Adrenal gland (tissue), 12 donors: ENCODE measurements around the gene ARMC9. TPM values are rescaled to one million over a fixed set of nuclear protein-coding genes. Genes with fewer than 3 reads are reported as not detected.
A peak's percentile ranks its signal among the peaks of the same experiment; 100 is the strongest.

ENCODE experiments used
- DNase-seq, 7 donors: peaks; one replicate each; pipeline ENCODE4 v3.0.0-alpha.2; 2019 to 2020
- H3K27ac ChIP-seq, 5 donors: fragments of 200-600 bp; sonication (generic) in 4 of 5; 1 replicate in 3 of 5; 2 replicates in 2 of 5; pipeline versions ENCODE4 v1.5.1 to v1.8.0; 2016 to 2020; ENCODE audit warnings: mild to moderate bottlenecking in 1 of 5
- H3K27me3 ChIP-seq: fragments of 200-600 bp; 2 replicates; pipeline ENCODE4 v1.8.0; 2021
- H3K36me3 ChIP-seq, 2 donors: fragments of 200-600 bp; replicated peaks in 1 of 2; 1 replicate in 1 of 2; 2 replicates in 1 of 2; pipeline versions ENCODE4 v1.5.1 to v1.8.0; 2018 to 2022
- H3K4me1 ChIP-seq, 2 donors: fragments of 200-600 bp; replicated peaks in 1 of 2; 1 replicate in 1 of 2; 2 replicates in 1 of 2; pipeline versions ENCODE4 v1.5.1 to v1.8.0; 2018 to 2021
- H3K4me3 ChIP-seq, 4 donors: fragments of 200-600 bp; sonication (generic) in 3 of 4; one replicate each; pipeline ENCODE4 v1.5.1; 2016 to 2018
- H3K9me3 ChIP-seq, 3 donors: fragments of 200-600 bp; sonication (generic) in 1 of 3; replicated peaks in 1 of 3; 1 replicate in 2 of 3; 2 replicates in 1 of 3; pipeline versions ENCODE4 v1.5.1 to v1.8.0; 2016 to 2021
- CTCF ChIP-seq, 6 experiments: fragments of 450-650 bp in 4 of 6; fragments of 200-600 bp in 2 of 6; sonication (generic) in 1 of 6; IDR thresholded peaks; 1 replicate in 5 of 6; 2 replicates in 1 of 6; pipeline versions ENCODE4 v1.5.1 to v1.8.0; 2016 to 2021; ENCODE audit warnings: antibody characterized with exemption in 6 of 6, mild to moderate bottlenecking in 2 of 6, moderate library complexity in 1 of 6
- POLR2A ChIP-seq, 2 donors: fragments of 450-650 bp; IDR thresholded peaks; one replicate each; pipeline ENCODE4 v1.6.1; 2017; ENCODE audit warnings: antibody characterized with exemption in 2 of 2, mild to moderate bottlenecking in 2 of 2, moderate library complexity in 1 of 2
- WGBS, 4 donors: extraction: QIAGEN DNeasy Blood & Tissue Kit in 2 of 4; methylation state at CpG; one replicate each; pipeline versions ENCODE4 v1.1.5 to v1.1.7; 2013 to 2017; 5-methylcytosine and 5-hydroxymethylcytosine counted together
- intact Hi-C, 2 donors: fragments of 100-400 bp; cut with DNase I; formaldehyde crosslinking; loops; one replicate each; pipeline versions ENCODE4 v1.14.1 to v1.15.0; 2022 to 2023
- polyA plus RNA-seq, 3 donors: library from polyadenylated mRNA; stranded (reverse); fragments of 200-250 nt in 2 of 3; fragments of 350-450 nt in 1 of 3; fragmentation: Illumina TruSeq in 1 of 3; extraction: RNeasy Lipid Tissue Mini Kit (QIAGEN cat#74804) in 1 of 3; gene quantifications; one replicate each; pipeline ENCODE4 v1.2.3, GENCODE V29; 2013 to 2014
- total RNA-seq, 9 donors: library from RNA; depleted of rRNA in 4 of 9; stranded (reverse); fragments of >200 nt in 4 of 9; fragments of 120-200 nt in 1 of 9; fragmentation: NEBNext Ultra II Directional in 1 of 9; extraction: Animal tissue kit (Norgen Biotek cat#: 25700) in 1 of 9; gene quantifications; one replicate each; pipeline versions ENCODE4 v1.1.0 to v1.2.4, GENCODE V29; 2013 to 2023
- donor health status: healthy with polysubstance abuse.
- donor health status: Bipolar disorder and iron deficiency.
- donor health status: DM: yes; HTN: yes; CAD: no.
- donor health status: DM: no; HTN: no; CAD: no.
- donor health status: DM: no; HTN: no; CAD: no.
- donor health status: DM: yes; HTN: yes; CAD: no.

The ARMC9 gene
- total and polyA plus RNA-seq, 12 donors = 22.0 to 109 (median 54.2) TPM

DNA sequence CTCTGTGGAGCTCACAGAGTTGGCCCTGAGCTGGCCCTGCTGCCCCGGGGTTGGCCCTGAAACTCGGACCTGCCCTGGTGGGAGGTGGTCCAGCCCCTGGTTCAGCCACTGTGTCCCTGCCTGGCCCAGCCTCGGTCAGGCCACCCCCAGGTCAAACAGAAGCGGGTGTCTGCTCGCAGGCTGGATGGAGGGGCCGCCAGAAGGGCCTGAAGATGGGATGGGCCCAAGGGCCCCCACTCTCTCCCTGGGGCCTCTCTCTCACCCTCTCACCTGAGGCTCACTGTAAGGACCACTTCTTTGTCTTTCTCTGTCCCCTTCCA, 172.0 kb downstream of the ARMC9 start:
- intact Hi-C loops = no loop called here
- Histone ChIP-seq H3K27ac (no peak overlapping the region), H3K36me3 (no peaks in the 10 kb centered on the region), H3K4me3 (no peak overlapping the region), H3K4me1 (no peaks in the 10 kb centered on the region), H3K9me3 (no peaks in the 10 kb centered on the region), H3K27me3 (no peaks in the 10 kb centered on the region)
- TF ChIP-seq CTCF (IDR thresholded peaks at IDR 0.05) (no peak), POLR2A (IDR thresholded peaks at IDR 0.05) (no peak)
- no peak for DNase-seq
- 60 to 90% (median 81%) methylated on average over 1 to 6 of the region's 6 CpGs; no CpG with 5 or more reads in 1 of the 4 donors for WGBS, 4 donors

GRCh38 chr2:231370749-231371429, 172.5 kb downstream of the ARMC9 start:
- H3K36me3 ChIP-seq = no peaks in the 10 kb centered on the region
- WGBS, 4 donors = 78 to 89% (median 86%) methylated on average over 13 to 21 of the region's 21 CpGs
- no peaks in the 10 kb centered on the region for H3K9me3 ChIP-seq
- DNase-seq = no peak
- TF ChIP-seq CTCF (IDR thresholded peaks at IDR 0.05) (no peak), POLR2A (IDR thresholded peaks at IDR 0.05) (no peak)
- H3K4me1 ChIP-seq = no peaks in the 10 kb centered on the region
- intact Hi-C loops = no loop called here
- no peak overlapping the region for H3K4me3 ChIP-seq
- H3K27ac ChIP-seq = peak overlapping the region in 1 of 5 donors; percentile 47
- H3K27me3 ChIP-seq = no peaks in the 10 kb centered on the region

DNA sequence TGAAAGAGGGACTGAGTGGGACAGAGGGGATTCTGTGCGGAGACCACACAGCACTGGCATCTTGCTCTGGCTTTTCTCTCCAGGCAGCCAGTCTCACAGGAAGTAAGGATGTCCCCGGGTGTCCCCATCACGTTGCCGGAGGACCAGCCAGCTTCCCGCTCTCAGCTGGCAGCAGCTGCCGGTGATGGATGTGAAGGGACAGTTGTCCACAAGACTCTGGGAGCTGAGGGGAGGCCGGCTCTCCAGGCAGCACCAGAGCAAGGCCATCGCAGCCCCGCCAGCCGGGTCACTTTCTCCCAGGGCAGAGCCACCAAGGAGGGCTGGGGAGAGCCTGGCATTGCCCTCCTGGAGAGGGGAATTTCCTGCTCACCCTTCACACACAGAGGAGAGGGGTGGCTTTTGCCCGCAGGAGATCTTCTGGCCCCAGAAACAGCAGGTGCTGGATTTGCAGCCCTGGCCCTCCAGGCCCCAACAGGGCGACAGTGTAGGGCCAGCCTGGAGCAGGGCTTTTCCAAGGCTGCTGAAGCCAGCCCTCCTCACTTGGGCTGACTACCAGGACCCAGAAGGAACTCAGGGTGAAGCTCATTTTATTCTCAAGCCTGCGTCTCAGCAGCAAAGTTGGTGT, 173.1 kb downstream of the ARMC9 start:
- no peaks in the 10 kb centered on the region for H3K36me3 ChIP-seq
- WGBS, 4 donors = 87 to 91% (median 88%) methylated on average over 7 to 13 of the region's 13 CpGs; no CpG with 5 or more reads in 1 of the 4 donors
- DNase-seq = no peak
- no peaks in the 10 kb centered on the region for H3K4me1 ChIP-seq
- no peaks in the 10 kb centered on the region for H3K9me3 ChIP-seq
- no peaks in the 10 kb centered on the region for H3K27me3 ChIP-seq
- H3K27ac ChIP-seq = peak overlapping the region in 1 of 5 donors; percentile 47
- TF ChIP-seq CTCF (IDR thresholded peaks at IDR 0.05) = no peak
- intact Hi-C loops = no loop called here
- H3K4me3 ChIP-seq = no peak overlapping the region

DNA sequence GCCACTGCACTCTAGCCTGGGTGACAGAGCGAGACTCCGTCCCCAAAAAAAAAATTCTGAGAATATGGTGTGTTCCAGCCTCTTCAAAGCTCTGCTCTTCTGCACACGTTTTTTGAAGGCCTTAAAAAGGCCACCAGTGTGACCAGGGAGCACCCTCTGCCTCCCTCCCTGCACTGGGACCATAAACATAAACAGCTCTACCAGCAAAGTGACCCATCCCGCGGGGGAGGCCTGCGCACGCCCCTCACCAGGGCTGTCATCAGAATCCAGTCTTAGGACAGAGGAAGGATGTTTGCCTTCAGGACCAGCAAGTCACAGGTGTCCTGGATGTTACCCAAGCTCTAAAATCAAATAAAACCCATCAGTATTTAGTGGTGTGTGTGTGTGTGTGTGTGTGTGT, 173.9 kb downstream of the ARMC9 start:
- intact Hi-C loops = no loop called here
- Histone ChIP-seq H3K4me1 (no peaks in the 10 kb centered on the region), H3K9me3 (no peaks in the 10 kb centered on the region), H3K4me3 (no peak overlapping the region), H3K27me3 (no peaks in the 10 kb centered on the region), H3K27ac (no peak overlapping the region), H3K36me3 (no peaks in the 10 kb centered on the region)
- TF ChIP-seq CTCF (IDR thresholded peaks at IDR 0.05) (no peak), POLR2A (IDR thresholded peaks at IDR 0.05) (no peak)
- WGBS, 4 donors = 87 to 94% (median 92%) methylated on average over 7 of the region's 7 CpGs
- DNase-seq = no peak
